K562 (cell line): ENCODE data around the gene LTBP2. TPM values are rescaled to one million over a fixed set of nuclear protein-coding genes. Genes with fewer than 3 reads are reported as not detected.

Source experiments
- ATAC-seq: fragments of 200-7000 bp; cut with Tn5 transposase; 3 replicates; pipeline ENCODE4 v1.9.1; 2020; ENCODE audit warnings: moderate library complexity
- BruUV-seq: library from RNA; stranded (reverse); fragments of 400-500 nt; replicated peaks from 2 replicates; lab custom pipeline; 2021; lab: Mats Ljungman, UMichigan
- CTCF ChIA-PET: fragments of 300-600 bp; formaldehyde crosslinking; extraction: SDS; loops from one replicate; lab custom pipeline; 2021; ENCODE audit warnings: low intra/inter-chr PET ratio; lab: Yijun Ruan, JAX
- POLR2A ChIA-PET: fragments of 300-600, 350-650 bp; sonication (Branson Sonifier 250); formaldehyde crosslinking; extraction: SDS; loops from one replicate; lab custom pipeline; 2021; ENCODE audit warnings: antibody characterized with exemption, inconsistent platforms; lab: Yijun Ruan, JAX
- DNase-seq, 4 experiments: peaks; one replicate each; pipeline versions ENCODE4 v3.0.0 to v3.0.0-alpha.2; 2011 to 2018; ENCODE audit warnings: low spot score in 3 of 4, mixed read lengths in 3 of 4; ENCODE audit errors: extremely low read depth in 1 of 4
- FAIRE-seq: peaks from 2 replicates; lab custom pipeline; 2011; peaks lifted over from hg19 to GRCh38; lab: Jason Lieb, UNC
- H2AFZ ChIP-seq: 2 replicates; pipeline ENCODE4 v1.6.0; 2011; ENCODE audit warnings: low read depth, low read length, control low read depth, inconsistent platforms
- H3K27ac ChIP-seq: fragments of 200-600 bp; 3 replicates; pipeline ENCODE4 v1.8.0; 2011; ENCODE audit warnings: low read depth, mild to moderate bottlenecking, control low read depth, inconsistent platforms, low read length, moderate library complexity, mixed read lengths; ENCODE audit errors: extremely low read depth
- H3K27me3 ChIP-seq, 2 experiments: fragments of 300-600 bp in 1 of 2; 2 replicates in 1 of 2; 3 replicates in 1 of 2; pipeline versions ENCODE4 v1.6.0 to v1.8.0; 2011; ENCODE audit warnings: inconsistent platforms in 2 of 2, low read length in 2 of 2, mild to moderate bottlenecking in 1 of 2, mixed read lengths in 1 of 2, moderate library complexity in 1 of 2; ENCODE audit not compliant: control insufficient read depth in 2 of 2, insufficient read depth in 2 of 2
- H3K36me3 ChIP-seq: fragments of 300-600 bp; 3 replicates; pipeline ENCODE4 v1.8.0; 2011; ENCODE audit warnings: mild to moderate bottlenecking, low read length, inconsistent platforms; ENCODE audit not compliant: control insufficient read depth, insufficient read depth
- H3K4me1 ChIP-seq, 2 experiments: fragments of 200-600 bp in 1 of 2; replicated peaks in 1 of 2; 2 replicates in 1 of 2; 3 replicates in 1 of 2; pipeline versions ENCODE4 v1.5.1 to v1.8.0; 2011; ENCODE audit warnings: inconsistent platforms in 2 of 2, low read length in 2 of 2, mild to moderate bottlenecking in 1 of 2, mixed read lengths in 1 of 2, moderate library complexity in 1 of 2; ENCODE audit not compliant: control insufficient read depth in 2 of 2, insufficient read depth in 2 of 2
- H3K4me2 ChIP-seq: 2 replicates; pipeline ENCODE4 v1.6.1; 2011; ENCODE audit warnings: low read length, control low read depth, inconsistent platforms, mixed read lengths; ENCODE audit not compliant: insufficient read depth
- H3K4me3 ChIP-seq: fragments of 200-600 bp; sonication (generic), shearing (Covaris generic); 2 replicates; pipeline ENCODE4 v1.5.1; 2016; ENCODE audit warnings: control low read depth, inconsistent platforms
- H3K79me2 ChIP-seq: fragments of 200-600 bp; 3 replicates; pipeline ENCODE4 v1.8.0; 2011; ENCODE audit warnings: low read length, inconsistent platforms; ENCODE audit not compliant: control insufficient read depth, insufficient read depth
- H3K9ac ChIP-seq, 2 experiments: 2 replicates each; pipeline versions ENCODE4 v1.6.0 to v1.6.1; 2011; ENCODE audit warnings: low read depth in 2 of 2, low read length in 2 of 2, control low read depth in 1 of 2, inconsistent platforms in 1 of 2, mild to moderate bottlenecking in 1 of 2, mixed read lengths in 1 of 2; ENCODE audit not compliant: insufficient read depth in 1 of 2
- H3K9me1 ChIP-seq: one replicate; pipeline ENCODE4 v1.6.0; 2011; ENCODE audit warnings: inconsistent platforms, mild to moderate bottlenecking, low read length, moderate library complexity; ENCODE audit not compliant: control insufficient read depth, insufficient read depth
- H3K9me3 ChIP-seq: replicated peaks from 2 replicates; pipeline ENCODE4 v1.5.1; 2011; ENCODE audit warnings: low read depth, low read length, inconsistent platforms; ENCODE audit not compliant: control insufficient read depth, insufficient read depth
- H4K20me1 ChIP-seq: replicated peaks from 2 replicates; pipeline ENCODE4 v1.6.1; 2011; ENCODE audit warnings: low read length, inconsistent platforms, mixed read lengths; ENCODE audit not compliant: control insufficient read depth, insufficient read depth
- FOXJ2 ChIP-seq: fragments of 200-800 bp; sonication (Bioruptor generic); IDR thresholded peaks from 2 replicates; pipeline ENCODE4 v1.6.1; 2016; ENCODE audit warnings: missing genetic modification characterization, missing compliant biosample characterization
- FOXP1 ChIP-seq: sonication (generic); formaldehyde crosslinking; IDR thresholded peaks from 2 replicates; pipeline ENCODE4 v1.8.0; 2022; ENCODE audit warnings: mild to moderate bottlenecking, missing genetic modification reagents
- HDAC3 ChIP-seq: fragments of 450-650 bp; IDR thresholded peaks from 2 replicates; pipeline ENCODE4 v1.6.1; 2018; ENCODE audit warnings: borderline replicate concordance, mild to moderate bottlenecking, moderate library complexity; ENCODE audit not compliant: partially characterized antibody
- HMBOX1 ChIP-seq: sonication (generic); IDR thresholded peaks from 2 replicates; pipeline ENCODE4 v1.6.1; 2016
- SMARCE1 ChIP-seq: fragments of 450-650 bp; IDR thresholded peaks from 2 replicates; pipeline ENCODE4 v1.7.1; 2016; ENCODE audit warnings: mild to moderate bottlenecking
- THAP7 ChIP-seq: fragments of 250-450 bp; sonication (Bioruptor Pico); IDR thresholded peaks from 2 replicates; pipeline ENCODE4 v1.5.0; 2021
- ZNF444 ChIP-seq: fragments of 250-450 bp; sonication (Bioruptor Pico); IDR thresholded peaks from 2 replicates; pipeline ENCODE4 v1.4.0; 2020; ENCODE audit warnings: mild to moderate bottlenecking, moderate library complexity
- WGBS: fragments of 100-300 bp; shearing (Covaris generic); methylation state at CpG from one replicate; pipeline ENCODE4 v1.1.6; 2016; ENCODE audit warnings: low coverage, mixed read lengths; ENCODE audit not compliant: insufficient coverage; ENCODE audit errors: missing lambda C conversion rate; 5-methylcytosine and 5-hydroxymethylcytosine counted together
- in situ Hi-C: fragments of 300-500 bp; cut with MboI; formaldehyde crosslinking; loops from 4 replicates; pipeline ENCODE4 v1.15.0; 2018; ENCODE audit warnings: inconsistent platforms, mixed read lengths
- intact Hi-C: fragments of 100-400 bp; cut with micrococcal nuclease; formaldehyde crosslinking; loops from 2 replicates; pipeline ENCODE4 v1.14.2; 2022
- polyA plus RNA-seq, 8 experiments: library from polyadenylated mRNA; depleted of rRNA in 4 of 8; stranded (reverse) in 5 of 8; unstranded in 3 of 8; fragments of >200 nt; fragmentation: Nextera tagmentation in 2 of 8; fragmentation: Illumina TruSeq in 1 of 8; extraction: Ambion mirVana in 2 of 8; extraction: Trizol in 1 of 8; gene quantifications; 2 replicates each; pipeline versions ENCODE4 v1.2.1 to v1.2.3, GENCODE V29; 2011 to 2014; ENCODE audit warnings: inconsistent platforms in 1 of 8, missing spikeins in 1 of 8
- total RNA-seq, 7 experiments: library from RNA; depleted of rRNA in 6 of 7; stranded (reverse); fragments of >200 nt in 6 of 7; fragmentation: Illumina TruSeq in 2 of 7; extraction: Trizol in 2 of 7; gene quantifications; 2 replicates each; pipeline versions ENCODE4 v1.2.1 to v1.2.3, GENCODE V29; 2011 to 2021; ENCODE audit warnings: low replicate concordance in 1 of 7

LTBP2 gene
- total and polyA plus RNA-seq, 9 of the 15 experiments (the other 6 are each of a cell fraction or from before 2014, with no cell fraction given) = under 0.01 to 0.18 (median 0.03) TPM; not detected in 3

- ChIA-PET POLR2A (interaction anchor here (0.6 to 1.1 kb wide), 2 partner anchors 9 to 11 kb away, joined by 3 to 4 read pairs; no protein-coding TSS in a partner anchor), CTCF (no interaction called here)
- 3% methylated on average over 8 of the region's 11 CpGs for WGBS
- Histone ChIP-seq H3K9ac (no peak overlapping the region), H3K27ac (no peak overlapping the region), H3K27me3 (peaks cover 5 to 28% of the 10 kb centered on the region in 2 experiments; a peak in 4 of 5 replicates), H3K4me2 (no peak overlapping the region), H3K36me3 (no peaks in the 10 kb centered on the region), H2AFZ (no peak overlapping the region), H4K20me1 (no peaks in the 10 kb centered on the region; the same call in 1 of the 2 replicates), H3K9me1 (no peaks in the 10 kb centered on the region), H3K79me2 (no peaks in the 10 kb centered on the region), H3K4me1 (no peaks in the 10 kb centered on the region), H3K4me3 (no peak overlapping the region), H3K9me3 (no peaks in the 10 kb centered on the region)
- ATAC-seq = no peak
- no TSS peak for BruUV-seq
- no peak for FAIRE-seq
- no peak for TF ChIP-seq FOXJ2
- no peak for TF ChIP-seq ZNF444 (CRISPR knock-in tag)
- TF ChIP-seq SMARCE1 = no peak
- TF ChIP-seq THAP7 (CRISPR knock-in tag) = no peak
- intact Hi-C loops (no loop called here), in situ Hi-C loops (no loop called here)
- DNase-seq = no peak
These were observed 65.6 kb downstream of the LTBP2 start for GRCh38 chr14:74546416-74546815.

GRCh38 chr14:74545386-74545785 lies 66.7 kb downstream of the LTBP2 start:
- POLR2A ChIA-PET = no interaction called here
- H3K36me3 ChIP-seq = no peaks in the 10 kb centered on the region
- intact Hi-C loops = no loop called here
- ATAC-seq = no peak
- 0% methylated on average over 3 of the region's 4 CpGs for WGBS
- no peak for TF ChIP-seq FOXP1
- TF ChIP-seq HMBOX1 = no peak
- no peak for TF ChIP-seq HDAC3
- TF ChIP-seq, all 486 proteins: peak for 0
- H4K20me1 ChIP-seq = no peaks in the 10 kb centered on the region; the same call in 1 of the 2 replicates
- H3K27me3 ChIP-seq = peaks cover 7 to 19% of the 10 kb centered on the region in 2 experiments; a peak in 4 of 5 replicates
- H3K4me2 ChIP-seq = no peak overlapping the region
- in situ Hi-C loops = no loop called here
- no TSS peak for BruUV-seq
- no peak for FAIRE-seq
- no peak overlapping the region for H3K9ac ChIP-seq
- DNase-seq = no peak
- no peaks in the 10 kb centered on the region for H3K79me2 ChIP-seq
- no peak overlapping the region for H3K4me3 ChIP-seq
- no peaks in the 10 kb centered on the region for H3K4me1 ChIP-seq
- CTCF ChIA-PET = no interaction called here
- H3K9me1 ChIP-seq = no peaks in the 10 kb centered on the region
- H3K27ac ChIP-seq = no peak overlapping the region
- no peaks in the 10 kb centered on the region for H3K9me3 ChIP-seq
- H2AFZ ChIP-seq = no peak overlapping the region
